Left lung (tissue), 10 donors: ENCODE measurements around the gene FABP3. TPM values are rescaled to one million over a fixed set of nuclear protein-coding genes. Genes with fewer than 3 reads are reported as not detected.

ENCODE experiments used
- ATAC-seq: fragments of 200-7000 bp; cut with Tn5 transposase; one replicate; pipeline ENCODE4 v1.9.1; 2020; ENCODE audit warnings: moderate library complexity
- DNase-seq, 4 donors: peaks; one replicate each; pipeline ENCODE4 v3.0.0-alpha.2; 2013 to 2020
- H3K27ac ChIP-seq, 2 donors: fragments of 200-600 bp; sonication (generic) in 1 of 2; one replicate each; pipeline versions ENCODE4 v1.5.0 to v1.8.0; 2020 to 2021
- H3K27me3 ChIP-seq, 2 donors: fragments of 200-600 bp; sonication (generic) in 1 of 2; one replicate each; pipeline versions ENCODE4 v1.5.0 to v1.8.0; 2020 to 2021
- H3K36me3 ChIP-seq, 2 donors: fragments of 200-600 bp; sonication (generic) in 1 of 2; one replicate each; pipeline versions ENCODE4 v1.5.0 to v1.8.0; 2020 to 2021
- H3K4me1 ChIP-seq, 2 donors: fragments of 200-600 bp; one replicate each; pipeline ENCODE4 v1.8.0; 2021
- H3K4me3 ChIP-seq, 2 donors: fragments of 200-600 bp; sonication (generic) in 1 of 2; one replicate each; pipeline versions ENCODE4 v1.5.0 to v1.8.0; 2020 to 2021; ENCODE audit warnings: mild to moderate bottlenecking in 1 of 2
- H3K9me3 ChIP-seq, 2 donors: fragments of 200-600 bp; sonication (generic) in 1 of 2; one replicate each; pipeline versions ENCODE4 v1.5.0 to v1.8.0; 2020 to 2021
- intact Hi-C, 2 donors: fragments of 100-400 bp; cut with DNase I; formaldehyde crosslinking; loops; one replicate each; pipeline versions ENCODE4 v1.11.2 to v1.14.2; 2022
- polyA plus RNA-seq, 6 donors: library from polyadenylated mRNA; unstranded; fragments of 120-200 nt; gene quantifications; one replicate each; pipeline ENCODE4 v1.2.1, GENCODE V29; 2013; ENCODE audit not compliant: insufficient read length in 6 of 6
- total RNA-seq, 2 donors: library from RNA; stranded (reverse); fragmentation: NEBNext Ultra II Directional; extraction: Animal tissue kit (Norgen Biotek cat#: 25700); gene quantifications; one replicate each; pipeline ENCODE4 v1.2.1, GENCODE V29; 2021
- TF ChIP-seq, protein P1 (sequence below), 2 donors: fragments of 200-600 bp; sonication (generic) in 1 of 2; IDR thresholded peaks; one replicate each; pipeline versions ENCODE4 v1.5.0 to v1.8.0; 2021; ENCODE audit warnings: antibody characterized with exemption in 2 of 2
- donor health status: DM: no; HTN: yes; CAD: no.
- donor health status: DM: no; HTN: no; CAD: no.

FABP3 gene
- total and polyA plus RNA-seq, 8 donors: 7.7 to 71.0 (median 9.4) TPM

DNA sequence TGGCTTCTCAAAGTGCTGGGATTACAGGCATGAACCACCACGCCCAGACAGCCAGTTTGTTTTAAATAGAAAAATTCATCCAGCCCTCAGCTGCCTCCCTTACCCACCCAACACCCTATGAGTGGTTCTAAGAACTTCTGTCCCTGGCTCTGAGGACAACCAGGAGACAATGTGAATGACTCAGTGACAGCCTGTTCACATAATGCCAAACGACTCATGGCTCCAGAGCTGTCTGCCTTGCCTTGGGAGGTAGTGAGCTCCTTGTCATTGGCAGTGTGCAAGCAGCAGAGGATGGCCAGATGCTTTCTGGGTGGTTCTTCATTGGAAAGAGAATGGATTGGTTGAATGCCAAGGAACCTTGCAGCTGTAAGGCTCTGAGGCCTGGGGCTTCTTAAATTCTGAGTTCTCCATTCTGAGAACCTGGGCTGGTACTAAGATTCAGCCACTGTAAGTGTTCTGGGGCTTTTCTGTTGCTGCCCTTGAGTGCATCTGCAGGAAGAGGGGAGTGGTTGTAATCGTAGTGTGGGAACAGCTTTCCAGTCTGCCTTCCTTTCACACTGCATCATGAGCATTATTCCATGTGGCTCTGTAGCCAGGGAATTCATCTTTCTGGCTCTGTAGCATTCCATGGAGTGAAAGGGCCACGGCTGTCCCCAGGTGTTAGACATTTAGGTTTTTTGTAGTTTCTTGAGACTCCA lies 45.9 kb upstream of the FABP3 start:
- intact Hi-C loops: loop anchor here in 1 of 2 donors (10.0 kb wide), 1 partner anchor 254 kb away; no protein-coding TSS in a partner anchor
- TF ChIP-seq, protein P1, sequence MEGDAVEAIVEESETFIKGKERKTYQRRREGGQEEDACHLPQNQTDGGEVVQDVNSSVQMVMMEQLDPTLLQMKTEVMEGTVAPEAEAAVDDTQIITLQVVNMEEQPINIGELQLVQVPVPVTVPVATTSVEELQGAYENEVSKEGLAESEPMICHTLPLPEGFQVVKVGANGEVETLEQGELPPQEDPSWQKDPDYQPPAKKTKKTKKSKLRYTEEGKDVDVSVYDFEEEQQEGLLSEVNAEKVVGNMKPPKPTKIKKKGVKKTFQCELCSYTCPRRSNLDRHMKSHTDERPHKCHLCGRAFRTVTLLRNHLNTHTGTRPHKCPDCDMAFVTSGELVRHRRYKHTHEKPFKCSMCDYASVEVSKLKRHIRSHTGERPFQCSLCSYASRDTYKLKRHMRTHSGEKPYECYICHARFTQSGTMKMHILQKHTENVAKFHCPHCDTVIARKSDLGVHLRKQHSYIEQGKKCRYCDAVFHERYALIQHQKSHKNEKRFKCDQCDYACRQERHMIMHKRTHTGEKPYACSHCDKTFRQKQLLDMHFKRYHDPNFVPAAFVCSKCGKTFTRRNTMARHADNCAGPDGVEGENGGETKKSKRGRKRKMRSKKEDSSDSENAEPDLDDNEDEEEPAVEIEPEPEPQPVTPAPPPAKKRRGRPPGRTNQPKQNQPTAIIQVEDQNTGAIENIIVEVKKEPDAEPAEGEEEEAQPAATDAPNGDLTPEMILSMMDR (IDR thresholded peaks at IDR 0.05): no peak
- DNase-seq: no peak

DNA sequence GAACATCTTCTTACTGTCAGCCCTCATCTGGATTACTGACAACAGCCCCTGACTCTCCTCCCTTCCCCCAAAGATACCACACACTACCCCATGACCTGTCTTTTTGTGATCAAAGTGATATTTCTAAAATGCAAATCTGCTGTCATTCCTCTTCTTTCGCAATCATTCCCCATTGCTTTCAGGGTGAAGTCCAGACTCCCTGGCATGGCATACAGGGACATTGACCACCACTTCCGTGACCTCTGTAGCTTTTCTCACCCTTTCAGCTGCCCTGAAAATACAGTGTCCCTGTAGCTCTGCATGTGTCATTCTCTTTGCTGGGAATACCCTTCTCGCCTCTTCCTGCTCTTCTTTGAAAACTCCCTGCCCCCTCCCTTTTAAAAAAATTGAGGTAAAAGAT lies 44.3 kb upstream of the FABP3 start:
- Histone ChIP-seq H3K4me3 (no peak overlapping the region), H3K4me1 (peaks cover 0 to 22% of the 10 kb centered on the region in 2 donors), H3K27ac (no peak overlapping the region), H3K27me3 (peaks cover 5 to 25% of the 10 kb centered on the region in 2 donors), H3K36me3 (no peaks in the 10 kb centered on the region), H3K9me3 (no peaks in the 10 kb centered on the region)
- intact Hi-C loops: loop anchor here in 1 of 2 donors (10.0 kb wide), 1 partner anchor 252 kb away; no protein-coding TSS in a partner anchor
- ATAC-seq (no peak), DNase-seq (no peak)
- TF ChIP-seq, protein P1 (IDR thresholded peaks at IDR 0.05): no peak

More for the DNA sequence above, 45.9 kb upstream of the FABP3 start:
- no peak for ATAC-seq
- no peaks in the 10 kb centered on the region for H3K36me3 ChIP-seq
- no peak overlapping the region for H3K4me3 ChIP-seq
- H3K27ac ChIP-seq: no peak overlapping the region
- no peaks in the 10 kb centered on the region for H3K9me3 ChIP-seq
- H3K4me1 ChIP-seq: peaks cover 9 to 24% of the 10 kb centered on the region in 2 donors
- H3K27me3 ChIP-seq: peaks cover 0 to 16% of the 10 kb centered on the region in 2 donors

DNA sequence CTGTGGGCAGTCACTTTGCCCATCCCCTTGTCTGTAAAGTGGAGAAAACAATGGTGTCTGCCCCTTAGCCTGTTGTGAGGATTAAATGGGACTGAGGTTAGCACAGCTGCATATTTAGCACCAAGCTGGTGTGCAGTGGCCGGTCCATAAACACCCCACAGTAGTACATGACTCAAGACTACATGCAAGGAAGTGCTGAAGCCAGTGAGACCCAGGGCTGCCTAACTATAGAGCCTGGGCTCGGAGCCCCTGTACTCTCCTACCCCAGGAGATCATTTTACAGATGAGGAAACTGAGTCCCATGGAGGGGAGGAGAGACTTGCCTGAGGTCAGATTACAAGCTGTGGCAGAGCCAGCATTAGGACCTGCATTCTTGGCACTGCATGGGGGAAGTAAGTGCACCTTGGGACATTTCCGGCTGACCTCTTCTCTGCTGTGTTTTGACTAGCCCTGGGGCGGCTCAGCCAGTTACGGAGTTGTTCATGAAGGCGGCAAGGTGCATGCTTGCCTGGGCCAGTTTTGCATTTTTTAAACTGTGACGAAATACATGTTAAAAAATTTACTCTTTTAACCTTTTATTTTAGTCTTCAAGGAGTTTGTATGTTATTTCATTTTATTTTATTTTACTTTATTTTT lies 43.3 kb upstream of the FABP3 start:
- no peak overlapping the region for H3K27ac ChIP-seq
- no peaks in the 10 kb centered on the region for H3K9me3 ChIP-seq
- peaks cover 5 to 34% of the 10 kb centered on the region in 2 donors for H3K27me3 ChIP-seq
- DNase-seq: no peak
- no peak overlapping the region for H3K4me3 ChIP-seq
- H3K4me1 ChIP-seq: peaks cover 0 to 20% of the 10 kb centered on the region in 2 donors
- intact Hi-C loops: loop anchor here in 1 of 2 donors (10.0 kb wide), 1 partner anchor 251 kb away; no protein-coding TSS in a partner anchor
- TF ChIP-seq, protein P1 (IDR thresholded peaks at IDR 0.05): no peak
- ATAC-seq: peak; percentile 49
- H3K36me3 ChIP-seq: no peaks in the 10 kb centered on the region

DNA sequence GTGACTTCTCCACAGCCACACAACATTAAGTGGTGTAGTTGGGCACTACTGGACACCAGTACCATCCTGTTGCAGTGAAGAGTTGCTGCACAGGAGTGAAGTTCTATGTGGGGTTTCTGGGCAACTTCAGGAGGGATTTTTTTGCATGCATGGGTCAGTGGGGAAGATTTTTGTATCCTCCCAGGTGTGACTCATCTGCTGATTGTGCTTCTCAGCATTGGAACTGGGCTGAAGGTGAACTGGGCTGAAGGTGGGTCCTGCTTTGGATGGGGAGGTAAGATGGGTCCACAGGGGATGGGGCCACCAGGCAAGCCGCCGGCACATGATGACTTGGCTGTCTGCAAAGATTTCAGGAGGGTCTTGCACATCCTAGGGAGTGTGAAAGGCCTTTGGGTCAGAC lies 42.8 kb upstream of the FABP3 start:
- Histone ChIP-seq H3K27ac (no peak overlapping the region), H3K27me3 (peaks cover 5 to 36% of the 10 kb centered on the region in 2 donors), H3K9me3 (no peaks in the 10 kb centered on the region), H3K4me3 (no peak overlapping the region), H3K4me1 (peaks cover 0 to 20% of the 10 kb centered on the region in 2 donors), H3K36me3 (no peaks in the 10 kb centered on the region)
- intact Hi-C loops: loop anchor here in 1 of 2 donors (10.0 kb wide), 1 partner anchor 251 kb away; no protein-coding TSS in a partner anchor
- no peak for DNase-seq
- TF ChIP-seq, protein P1 (IDR thresholded peaks at IDR 0.05): no peak
- ATAC-seq: no peak

DNA sequence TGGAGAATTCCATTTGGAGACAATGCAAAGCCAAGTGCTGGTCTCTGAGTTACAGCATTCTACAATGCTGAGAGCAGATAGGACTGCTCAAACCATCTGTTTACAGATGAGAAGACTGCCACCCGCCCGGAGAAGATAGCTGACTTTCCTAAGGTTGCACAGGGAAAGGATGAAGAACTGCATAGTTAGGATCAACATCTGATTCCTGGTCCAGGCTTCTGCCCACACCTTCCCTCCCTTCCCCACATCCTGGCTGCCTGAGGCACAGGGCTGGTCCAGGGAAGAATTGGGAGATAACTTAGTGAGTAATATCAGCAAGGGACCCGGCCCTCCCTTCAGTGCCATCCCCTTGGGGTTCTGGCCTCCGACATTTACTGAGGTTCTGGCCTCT lies 42.1 kb upstream of the FABP3 start:
- TF ChIP-seq, protein P1 (IDR thresholded peaks at IDR 0.05): no peak
- DNase-seq: no peak

More for the DNA sequence above, 42.1 kb upstream of the FABP3 start:
- Histone ChIP-seq H3K27ac (no peak overlapping the region), H3K9me3 (no peaks in the 10 kb centered on the region), H3K4me3 (no peak overlapping the region), H3K4me1 (peaks cover 0 to 20% of the 10 kb centered on the region in 2 donors), H3K27me3 (peaks cover 5 to 43% of the 10 kb centered on the region in 2 donors), H3K36me3 (no peaks in the 10 kb centered on the region)
- intact Hi-C loops: loop anchor here in 1 of 2 donors (10.0 kb wide), 1 partner anchor 250 kb away; no protein-coding TSS in a partner anchor
- ATAC-seq: no peak
